H1 (cell line): ENCODE measurements around the gene SYT2. TPM values are rescaled to one million over a fixed set of nuclear protein-coding genes. Genes with fewer than 3 reads are reported as not detected.

ENCODE experiments used
- CTCF ChIA-PET: fragments of 300-600 bp; sonication (Branson Sonifier 250); formaldehyde crosslinking; loops from one replicate; lab custom pipeline; 2021; ENCODE audit not compliant: partially characterized antibody; lab: Charles Lee
- POLR2A ChIA-PET: fragments of 300-600 bp; sonication (Branson Sonifier 250); formaldehyde crosslinking; loops from one replicate; lab custom pipeline; 2021; ENCODE audit warnings: inconsistent platforms; ENCODE audit not compliant: partially characterized antibody; lab: Charles Lee
- DNase-seq, 2 experiments: peaks; one replicate each; pipeline versions ENCODE4 v3.0.0 to v3.0.0-alpha.2; 2010 to 2022; ENCODE audit warnings: low spot score in 2 of 2, low read depth in 1 of 2, mixed read lengths in 1 of 2
- FAIRE-seq: peaks from 2 replicates; lab custom pipeline; 2011; peaks lifted over from hg19 to GRCh38; lab: Jason Lieb, UNC
- H2AFZ ChIP-seq: 2 replicates; pipeline ENCODE4 v1.8.1; 2012; ENCODE audit warnings: low read length, inconsistent platforms
- H2AK5ac ChIP-seq: 2 replicates; pipeline ENCODE4 v1.6.1; 2013; ENCODE audit warnings: low read depth, low read length
- H2BK120ac ChIP-seq: replicated peaks from 2 replicates; pipeline ENCODE3; 2013; ENCODE audit warnings: low read depth, low read length, inconsistent platforms
- H2BK12ac ChIP-seq: 2 replicates; pipeline ENCODE4 v1.6.1; 2013; ENCODE audit warnings: low read depth, low read length
- H2BK15ac ChIP-seq: 2 replicates; pipeline ENCODE4 v1.6.1; 2013; ENCODE audit warnings: low read length
- H2BK20ac ChIP-seq: 2 replicates; pipeline ENCODE4 v1.6.1; 2013; ENCODE audit warnings: low read length
- H2BK5ac ChIP-seq: 2 replicates; pipeline ENCODE4 v1.6.1; 2013; ENCODE audit warnings: low read depth, low read length
- H3K14ac ChIP-seq: 2 replicates; pipeline ENCODE4 v1.6.1; 2013; ENCODE audit warnings: inconsistent platforms; ENCODE audit not compliant: insufficient read length
- H3K18ac ChIP-seq: 2 replicates; pipeline ENCODE4 v1.6.1; 2013; ENCODE audit warnings: low read length; ENCODE audit errors: extremely low read depth
- H3K23ac ChIP-seq: 2 replicates; pipeline ENCODE4 v1.6.1; 2013; ENCODE audit warnings: inconsistent platforms; ENCODE audit not compliant: insufficient read length
- H3K23me2 ChIP-seq: 2 replicates; pipeline ENCODE4 v1.6.1; 2013; ENCODE audit warnings: low read depth, low read length
- H3K27ac ChIP-seq: 2 replicates; pipeline ENCODE4 v1.6.1; 2011; ENCODE audit warnings: low read depth, low read length, inconsistent platforms
- H3K27me3 ChIP-seq, 4 experiments: replicated peaks in 1 of 4; 1 replicate in 1 of 4; 2 replicates in 3 of 4; pipeline versions ENCODE4 v1.6.1 to v1.8.1; 2011 to 2013; ENCODE audit warnings: low read length in 3 of 4, mild to moderate bottlenecking in 3 of 4, inconsistent platforms in 2 of 4, mixed read lengths in 2 of 4, moderate library complexity in 1 of 4; ENCODE audit not compliant: control insufficient read depth in 3 of 4, insufficient read depth in 3 of 4; ENCODE audit errors: extremely low read depth in 1 of 4
- H3K36me3 ChIP-seq, 4 experiments: 2 replicates each; pipeline versions ENCODE4 v1.6.1 to v1.8.1; 2011 to 2013; ENCODE audit warnings: mild to moderate bottlenecking in 4 of 4, low read length in 3 of 4, moderate library complexity in 2 of 4, control low read depth in 1 of 4, inconsistent platforms in 1 of 4; ENCODE audit not compliant: insufficient read depth in 4 of 4, control insufficient read depth in 2 of 4
- H3K4ac ChIP-seq: replicated peaks from 2 replicates; pipeline ENCODE3; 2013; ENCODE audit warnings: low read length, low read depth, mixed read lengths, inconsistent platforms; ENCODE audit not compliant: insufficient read length
- H3K4me1 ChIP-seq, 4 experiments: replicated peaks in 1 of 4; 1 replicate in 1 of 4; 2 replicates in 3 of 4; pipeline versions ENCODE4 v1.6.1 to v1.8.1; 2011 to 2013; ENCODE audit warnings: low read length in 3 of 4, inconsistent platforms in 2 of 4, mixed read lengths in 1 of 4; ENCODE audit not compliant: insufficient read depth in 4 of 4, control insufficient read depth in 3 of 4
- H3K4me2 ChIP-seq, 2 experiments: 2 replicates each; pipeline versions ENCODE4 v1.6.1 to v1.8.1; 2011 to 2013; ENCODE audit warnings: low read depth in 2 of 2, low read length in 2 of 2, control low read depth in 1 of 2, inconsistent platforms in 1 of 2, mild to moderate bottlenecking in 1 of 2; ENCODE audit not compliant: insufficient read depth in 1 of 2
- H3K4me3 ChIP-seq, 4 experiments: fragments of 200-600, 300-600 bp in 1 of 4; sonication (generic), shearing (Covaris generic), sonication (Bioruptor Twin) in 1 of 4; 2 replicates each; pipeline versions ENCODE4 v1.5.1 to v1.8.1; 2011 to 2016; ENCODE audit warnings: low read length in 4 of 4, low read depth in 3 of 4, control low read depth in 2 of 4, inconsistent platforms in 2 of 4, mild to moderate bottlenecking in 2 of 4, mixed read lengths in 1 of 4, moderate library complexity in 1 of 4; ENCODE audit not compliant: insufficient read depth in 2 of 4; ENCODE audit errors: extremely low read depth in 1 of 4
- H3K56ac ChIP-seq: replicated peaks from 2 replicates; pipeline ENCODE3; 2013; ENCODE audit warnings: low read depth, mild to moderate bottlenecking, mixed read lengths, low read length, inconsistent platforms; ENCODE audit not compliant: insufficient read length
- H3K79me1 ChIP-seq: 2 replicates; pipeline ENCODE4 v1.6.1; 2013; ENCODE audit warnings: low read depth, low read length, control low read depth
- H3K79me2 ChIP-seq, 2 experiments: 2 replicates each; pipeline versions ENCODE4 v1.6.1 to v1.8.1; 2012 to 2013; ENCODE audit warnings: low read length in 2 of 2, mild to moderate bottlenecking in 2 of 2, inconsistent platforms in 1 of 2; ENCODE audit not compliant: insufficient read depth in 2 of 2, control insufficient read depth in 1 of 2
- H3K9ac ChIP-seq, 4 experiments: replicated peaks in 1 of 4; 1 replicate in 1 of 4; 2 replicates in 3 of 4; pipeline versions ENCODE4 v1.6.1 to v1.8.1; 2011 to 2013; ENCODE audit warnings: low read depth in 3 of 4, low read length in 3 of 4, control low read depth in 2 of 4, mild to moderate bottlenecking in 2 of 4, moderate library complexity in 2 of 4, inconsistent platforms in 1 of 4; ENCODE audit errors: extremely low read depth in 1 of 4
- H3K9me3 ChIP-seq, 2 experiments: 2 replicates each; pipeline versions ENCODE4 v1.6.1 to v1.8.1; 2012 to 2013; ENCODE audit warnings: mild to moderate bottlenecking in 2 of 2, moderate library complexity in 2 of 2, control low read depth in 1 of 2, inconsistent platforms in 1 of 2, low read depth in 1 of 2, low read length in 1 of 2, mixed read lengths in 1 of 2; ENCODE audit not compliant: insufficient read depth in 2 of 2
- H4K20me1 ChIP-seq, 2 experiments: replicated peaks in 1 of 2; 2 replicates each; pipeline versions ENCODE3 to v1.8.1; 2011 to 2013; ENCODE audit warnings: inconsistent platforms in 2 of 2, low read length in 2 of 2, mild to moderate bottlenecking in 1 of 2; ENCODE audit not compliant: insufficient read depth in 2 of 2, control insufficient read depth in 1 of 2
- H4K5ac ChIP-seq: 2 replicates; pipeline ENCODE4 v1.6.1; 2013; ENCODE audit warnings: low read length, low read depth, mixed read lengths, inconsistent platforms; ENCODE audit not compliant: insufficient read length
- H4K8ac ChIP-seq: 2 replicates; pipeline ENCODE4 v1.8.0; 2013; ENCODE audit warnings: mild to moderate bottlenecking, moderate library complexity, low read length, inconsistent platforms; ENCODE audit not compliant: insufficient read depth; ENCODE audit errors: extremely low read depth
- H4K91ac ChIP-seq: replicated peaks from 2 replicates; pipeline ENCODE3; 2013; ENCODE audit warnings: low read length, mixed read lengths, inconsistent platforms; ENCODE audit not compliant: insufficient read length
- CEBPB ChIP-seq: IDR thresholded peaks from 2 replicates; pipeline ENCODE4 v1.6.1; 2012; ENCODE audit warnings: low read depth, low read length
- CHD1 ChIP-seq: IDR thresholded peaks from 2 replicates; pipeline ENCODE4 v1.6.1; 2012; ENCODE audit warnings: low read depth, low read length, improper control_type of control experiment
- CTBP2 ChIP-seq: IDR thresholded peaks from 2 replicates; pipeline ENCODE4 v1.7.0; 2011; ENCODE audit warnings: borderline replicate concordance, mild to moderate bottlenecking, moderate library complexity, mixed read lengths, low read length; ENCODE audit not compliant: insufficient read depth, insufficient read length
- HDAC6 ChIP-seq: IDR thresholded peaks from one replicate; pipeline ENCODE4 v1.7.1; 2012; ENCODE audit warnings: low read depth, mild to moderate bottlenecking, inconsistent platforms, low read length, moderate library complexity
- JUN ChIP-seq: IDR thresholded peaks from 2 replicates; pipeline ENCODE4 v1.6.1; 2011; ENCODE audit warnings: low read depth, mild to moderate bottlenecking, improper control_type of control experiment, low read length
- POU5F1 ChIP-seq: IDR thresholded peaks from 2 replicates; pipeline ENCODE4 v1.6.1; 2011; ENCODE audit warnings: low read depth, mild to moderate bottlenecking, low read length, moderate library complexity
- SP1 ChIP-seq: IDR thresholded peaks from 2 replicates; pipeline ENCODE4 v1.6.1; 2011; ENCODE audit warnings: low read depth, low read length
- SUZ12 ChIP-seq: fragments of 200-600 bp; sonication (generic); IDR thresholded peaks from 2 replicates; pipeline ENCODE4 v1.6.1; 2012; ENCODE audit warnings: mild to moderate bottlenecking, inconsistent platforms, low read length, moderate library complexity, mixed read lengths
- TBP ChIP-seq: IDR thresholded peaks from 2 replicates; pipeline ENCODE4 v1.6.1; 2011; ENCODE audit warnings: low read depth, low read length, improper control_type of control experiment
- TEAD4 ChIP-seq: IDR thresholded peaks from 2 replicates; pipeline ENCODE4 v1.6.1; 2012; ENCODE audit warnings: low read depth, low read length, inconsistent platforms, mixed read lengths
- USF2 ChIP-seq: IDR thresholded peaks from 2 replicates; pipeline ENCODE4 v1.6.1; 2011; ENCODE audit warnings: low read length, improper control_type of control experiment
- ZNF274 ChIP-seq: IDR thresholded peaks from 2 replicates; pipeline ENCODE4 v1.7.0; 2012; ENCODE audit warnings: low read length, borderline replicate concordance; ENCODE audit errors: extremely low read depth
- WGBS, 2 experiments: shearing (Covaris generic) in 1 of 2; methylation state at CpG; one replicate each; pipeline versions ENCODE4 v1.1.6 to v1.1.7; 2013 to 2015; ENCODE audit warnings: low lambda C conversion rate in 2 of 2, mixed read lengths in 2 of 2, inconsistent platforms in 1 of 2, low coverage in 1 of 2, missing lambda C conversion rate in 1 of 2; ENCODE audit not compliant: insufficient replicate concordance in 2 of 2, insufficient coverage in 1 of 2, insufficient read length in 1 of 2; ENCODE audit errors: extremely low coverage in 1 of 2, missing lambda C conversion rate in 1 of 2; 5-methylcytosine and 5-hydroxymethylcytosine counted together
- polyA plus RNA-seq, 7 experiments: library from polyadenylated mRNA; depleted of rRNA in 3 of 7; stranded (reverse) in 5 of 7; unstranded in 2 of 7; fragments of >200 nt in 5 of 7; fragments of 200-250 nt in 2 of 7; gene quantifications; 1 replicate in 5 of 7; 2 replicates in 1 of 7; 4 replicates in 1 of 7; pipeline versions ENCODE4 v1.2.1 to v1.2.3, GENCODE V29; 2011 to 2013; ENCODE audit warnings: missing spikeins in 2 of 7, mixed read lengths in 2 of 7
- total RNA-seq: library from RNA; stranded (reverse); fragmentation: NEBNext Ultra II Directional; extraction: Animal tissue kit (Norgen Biotek cat#: 25700); gene quantifications from 2 replicates; pipeline ENCODE4 v1.2.1, GENCODE V29; 2021
- TF ChIP-seq, protein P1 (sequence below): IDR thresholded peaks from 2 replicates; pipeline ENCODE4 v1.6.1; 2011; ENCODE audit warnings: low read depth, mild to moderate bottlenecking, low read length; ENCODE audit not compliant: insufficient read depth

SYT2 gene
- total and polyA plus RNA-seq, 2 of the 8 experiments (the other 6 are each of a cell fraction or from before 2014, with no cell fraction given) = 2.8 to 11.0 TPM

DNA sequence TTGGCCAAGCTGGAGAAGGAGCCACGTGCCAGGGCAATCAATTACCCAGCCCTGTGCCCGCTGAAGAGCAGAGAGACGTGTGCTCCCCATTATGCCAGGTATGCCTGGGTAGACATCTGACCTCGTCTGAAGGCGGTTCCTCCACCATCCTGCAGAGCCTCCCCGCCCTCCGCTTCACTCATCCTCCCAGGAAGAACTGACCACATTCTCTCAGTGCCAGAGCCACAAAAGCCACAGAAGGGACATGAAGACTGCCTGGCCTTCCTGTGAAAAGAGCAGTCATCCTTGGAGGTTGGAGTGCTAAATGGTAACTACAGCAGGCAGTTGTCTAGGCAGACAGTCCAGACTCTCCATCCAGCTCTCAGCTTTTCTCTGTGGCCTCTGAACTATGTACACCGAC is 12.0 kb downstream of the SYT2 start:
- no peak overlapping the region for H3K9ac ChIP-seq
- no peak overlapping the region for H3K27ac ChIP-seq
- no peaks in the 10 kb centered on the region for H3K36me3 ChIP-seq
- H3K4me1 ChIP-seq = peaks cover 0 to 2% (median 0%) of the 10 kb centered on the region in 4 experiments; a peak in 1 of 7 replicates
- no peaks in the 10 kb centered on the region for H3K27me3 ChIP-seq
- DNase-seq (no peak), FAIRE-seq (no peak)
- H2AK5ac ChIP-seq = no peak overlapping the region
- no peak overlapping the region for H2BK15ac ChIP-seq
- no peak overlapping the region for H2BK20ac ChIP-seq
- WGBS, 2 experiments = 86% methylated on average over 8 of the region's 8 CpGs; no CpG with 5 or more reads in 1 of the 2 experiments
- H3K18ac ChIP-seq = no peak overlapping the region
- no peak overlapping the region for H3K56ac ChIP-seq
- H3K14ac ChIP-seq = no peak overlapping the region
- no peak overlapping the region for H3K23ac ChIP-seq
- no peaks in the 10 kb centered on the region; the same call in 1 of the 2 replicates for H3K79me1 ChIP-seq
- H2BK120ac ChIP-seq = no peak overlapping the region
- no peaks in the 10 kb centered on the region for H3K9me3 ChIP-seq
- H3K4me3 ChIP-seq = no peak overlapping the region
- no peak overlapping the region; a peak in 1 of 4 replicates for H3K4me2 ChIP-seq
- no peak overlapping the region for H2AFZ ChIP-seq
- no peak overlapping the region for H2BK12ac ChIP-seq
- no peaks in the 10 kb centered on the region; a peak in 1 of 4 replicates for H3K79me2 ChIP-seq
- no peaks in the 10 kb centered on the region; the same call in 1 of the 2 replicates for H3K23me2 ChIP-seq
- H4K5ac ChIP-seq = no peak overlapping the region
- H4K20me1 ChIP-seq = peaks cover 4 to 11% of the 10 kb centered on the region in 2 experiments
- CTCF ChIA-PET = interaction anchor here (0.8 to 11.3 kb wide), 7 partner anchors 8 to 46 kb away, joined by 3 to 180 read pairs (median 19); partner anchors contain the start of gene SYT2
- no peak overlapping the region for H2BK5ac ChIP-seq
- no peak overlapping the region for H4K91ac ChIP-seq
- POLR2A ChIA-PET = interaction anchor here (2.5 kb wide), 1 partner anchor 10 kb away, joined by 5 read pairs; no protein-coding TSS in a partner anchor
- H3K4ac ChIP-seq = no peak overlapping the region
- no peak overlapping the region for H4K8ac ChIP-seq
- TF ChIP-seq CEBPB (no peak), POU5F1 (no peak), USF2 (no peak), SUZ12 (no peak), ZNF274 (no peak), TEAD4 (no peak), JUN (no peak), TBP (no peak), SP1 (no peak), HDAC6 (no peak), CHD1 (no peak), CTBP2 (no peak)
- TF ChIP-seq, protein P1, sequence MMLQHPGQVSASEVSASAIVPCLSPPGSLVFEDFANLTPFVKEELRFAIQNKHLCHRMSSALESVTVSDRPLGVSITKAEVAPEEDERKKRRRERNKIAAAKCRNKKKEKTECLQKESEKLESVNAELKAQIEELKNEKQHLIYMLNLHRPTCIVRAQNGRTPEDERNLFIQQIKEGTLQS = no peak
